ENCODE data around the gene TIMM10B.
A peak's percentile ranks its signal among the peaks of the same experiment; 100 is the strongest.

Gene TIMM10B, protein sequence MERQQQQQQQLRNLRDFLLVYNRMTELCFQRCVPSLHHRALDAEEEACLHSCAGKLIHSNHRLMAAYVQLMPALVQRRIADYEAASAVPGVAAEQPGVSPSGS

DNA sequence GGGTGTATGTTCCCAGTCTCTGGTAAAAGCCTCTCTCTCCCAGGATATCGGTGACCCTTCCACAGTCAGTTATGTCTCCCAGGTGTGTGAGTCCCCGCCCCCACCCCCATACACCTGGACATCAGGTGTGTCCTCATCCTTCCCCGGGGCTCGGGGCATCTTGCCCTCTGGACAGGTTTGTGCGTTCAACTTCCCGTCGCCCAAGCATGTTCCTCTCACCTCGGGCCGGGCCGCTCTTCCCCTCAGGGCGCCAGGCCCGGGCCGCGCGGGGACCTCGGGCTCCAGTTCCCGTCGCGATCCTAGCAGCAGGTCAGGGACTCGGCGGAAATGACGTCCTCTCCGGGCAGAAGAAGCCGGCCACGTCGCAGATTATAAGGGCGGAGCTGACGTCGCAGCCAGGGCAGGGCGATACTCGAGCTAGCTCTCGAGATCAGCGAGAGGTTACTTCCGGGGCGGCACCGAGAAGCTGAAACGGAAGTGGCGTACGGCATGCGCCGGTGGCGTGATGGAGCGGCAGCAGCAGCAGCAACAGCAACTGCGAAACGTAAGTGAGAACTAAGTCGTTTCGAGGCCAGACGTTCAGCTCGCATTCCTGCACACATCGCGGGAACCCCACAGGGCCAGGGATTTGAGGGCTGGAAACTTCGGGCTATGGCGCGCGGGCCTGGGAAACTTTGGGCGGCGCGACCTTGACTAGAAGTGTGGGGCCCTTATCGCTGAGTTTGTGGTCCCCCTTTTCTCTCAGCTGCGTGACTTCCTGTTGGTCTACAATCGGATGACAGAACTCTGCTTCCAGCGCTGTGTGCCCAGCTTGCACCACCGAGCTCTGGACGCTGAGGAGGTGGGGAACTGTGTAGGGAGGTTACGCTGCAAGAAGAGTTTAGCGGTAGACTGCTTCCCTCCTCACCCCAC, at the start of gene TIMM10B, which contains the start of gene ARFIP2:
Gene TIMM10B (plus strand): TSS at position 490 of the 912 bp plus-strand sequence. CDS start 16 bp downstream, at position 506.
Gene ARFIP2 (minus strand): TSS at position 320 of the 912 bp plus-strand sequence. CDS start 910 bp downstream, outside the sequence.
- peak; percentile 77 for FAIRE-seq
- DNase-seq (ENCODE audit: low spot score), result peak; percentile 90

DNA sequence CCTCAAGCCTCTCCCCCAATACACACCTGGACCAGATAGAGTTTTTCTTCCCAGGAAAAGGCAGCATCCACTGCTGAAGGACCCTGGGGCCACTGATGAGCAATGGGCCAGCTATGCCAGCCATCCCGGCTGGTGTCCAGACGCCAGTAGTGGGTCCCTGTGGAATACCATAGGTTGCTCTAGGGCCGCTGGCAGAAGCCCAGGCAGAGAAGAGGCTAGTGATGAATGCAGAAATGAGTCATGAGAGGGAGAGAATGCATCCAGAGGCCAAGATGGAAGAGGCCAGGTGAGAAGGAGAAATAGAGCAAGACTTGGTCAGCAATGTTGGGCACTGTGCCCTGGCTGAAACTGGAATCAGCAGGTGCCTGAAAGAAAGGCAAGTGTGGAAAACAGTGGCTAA, 49.4 kb upstream of the TIMM10B start:
- DNase-seq (ENCODE audit: low spot score), result peak; percentile 85

DNA sequence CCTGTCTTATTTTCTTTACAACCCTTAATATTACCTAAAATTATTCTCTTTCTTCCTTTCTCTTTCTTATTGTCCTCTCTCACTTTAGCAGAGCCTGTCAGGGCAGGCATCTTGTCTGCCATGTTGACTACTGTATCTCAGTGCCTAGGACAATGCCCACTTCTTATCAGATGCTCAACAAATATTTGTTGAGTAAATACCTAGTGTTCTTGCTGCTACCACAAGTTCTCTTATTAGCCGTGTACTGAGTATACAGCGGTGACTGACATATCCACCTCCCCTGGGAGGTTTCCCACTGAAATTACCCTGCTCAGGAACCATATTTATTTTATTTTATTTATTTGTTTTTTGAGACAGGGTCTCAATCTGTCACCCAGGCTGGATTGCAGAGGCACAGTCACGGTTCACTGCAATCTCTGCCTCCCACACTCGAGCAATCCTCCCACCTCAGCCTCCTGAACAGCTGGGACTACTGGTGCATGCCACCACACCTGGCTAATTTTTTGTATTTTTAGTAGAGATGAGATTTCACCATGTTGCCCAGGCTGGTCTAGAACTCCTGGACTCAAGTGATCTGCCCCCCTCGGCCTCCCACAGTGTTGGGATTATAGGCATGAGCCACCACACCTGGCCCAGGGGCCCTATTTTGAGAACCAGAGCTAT, 47.2 kb upstream of the TIMM10B start:
- FAIRE-seq (no peak), DNase-seq (ENCODE audit: low spot score) (no peak)

More for the DNA sequence above, 49.4 kb upstream of the TIMM10B start:
- peak; percentile 84 for FAIRE-seq

DNA sequence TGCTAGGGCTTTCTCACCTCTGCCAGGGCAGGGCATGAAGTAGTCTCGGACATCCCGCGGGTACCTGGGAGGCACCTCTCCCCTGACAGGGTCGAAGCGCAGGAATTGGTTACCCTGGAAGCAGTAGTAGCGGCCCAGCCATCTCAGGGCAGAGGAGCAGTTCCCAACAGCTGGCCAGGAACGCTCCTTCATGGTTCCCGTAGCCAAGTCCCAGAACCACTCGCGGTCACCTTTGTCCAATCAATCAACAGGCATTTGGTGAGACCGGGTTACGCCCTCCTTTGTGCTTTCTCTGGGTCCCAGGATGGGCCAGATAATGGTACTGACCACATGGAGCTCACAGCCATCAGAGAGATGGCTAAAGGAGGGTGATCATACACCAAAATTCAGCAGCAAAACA, 43.9 kb upstream of the TIMM10B start:
- DNase-seq (ENCODE audit: low spot score) (no peak), FAIRE-seq (no peak)

DNA sequence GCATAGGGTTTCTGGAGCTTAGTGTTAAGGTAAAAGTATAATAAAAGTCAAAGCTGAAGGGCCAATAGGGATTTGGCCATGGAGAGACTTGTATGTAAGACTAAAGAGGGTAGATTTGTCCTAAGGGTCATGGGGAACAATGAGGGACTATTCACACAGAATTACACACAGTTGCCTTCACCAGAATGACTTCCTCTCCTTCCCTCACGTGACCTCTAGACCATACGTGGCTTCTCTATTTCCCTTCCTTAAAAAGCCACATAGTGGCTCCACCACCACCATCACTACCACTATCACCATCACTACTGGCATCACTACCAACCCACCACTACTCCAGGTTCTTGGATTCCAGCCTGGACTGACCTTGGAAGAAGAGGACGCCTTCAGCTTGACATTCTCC, 43.3 kb upstream of the TIMM10B start:
- DNase-seq (ENCODE audit: low spot score), result no peak
- no peak for FAIRE-seq

DNA sequence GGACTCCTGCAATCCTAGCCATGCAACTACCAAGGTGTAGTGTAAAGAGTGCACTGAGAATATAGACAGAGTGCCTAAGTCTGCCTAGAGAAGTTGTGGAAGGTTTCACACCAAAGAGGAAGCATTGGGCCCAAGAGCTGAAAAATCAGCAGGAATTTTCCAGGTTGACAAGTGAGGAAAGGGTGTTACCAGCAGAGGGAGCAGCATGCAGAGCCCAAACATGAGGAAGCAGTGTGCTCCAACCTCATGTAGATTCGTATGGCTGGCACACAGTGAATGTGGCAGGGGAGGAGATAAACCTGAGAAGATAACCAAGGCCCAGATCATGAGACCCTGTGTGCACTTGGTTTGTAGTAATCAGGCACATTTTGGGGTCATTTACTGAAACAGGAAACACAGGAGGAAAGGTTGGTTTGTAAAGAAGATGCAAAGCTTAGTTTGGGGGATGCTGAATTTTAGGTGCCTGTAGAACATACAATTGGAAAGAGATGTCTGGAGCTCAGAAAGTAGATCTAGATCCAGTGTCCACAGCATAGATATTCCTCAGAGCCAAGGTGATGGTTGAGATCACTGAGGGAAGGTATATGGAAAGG, 42.2 kb upstream of the TIMM10B start:
- FAIRE-seq (no peak), DNase-seq (ENCODE audit: low spot score) (no peak)

DNA sequence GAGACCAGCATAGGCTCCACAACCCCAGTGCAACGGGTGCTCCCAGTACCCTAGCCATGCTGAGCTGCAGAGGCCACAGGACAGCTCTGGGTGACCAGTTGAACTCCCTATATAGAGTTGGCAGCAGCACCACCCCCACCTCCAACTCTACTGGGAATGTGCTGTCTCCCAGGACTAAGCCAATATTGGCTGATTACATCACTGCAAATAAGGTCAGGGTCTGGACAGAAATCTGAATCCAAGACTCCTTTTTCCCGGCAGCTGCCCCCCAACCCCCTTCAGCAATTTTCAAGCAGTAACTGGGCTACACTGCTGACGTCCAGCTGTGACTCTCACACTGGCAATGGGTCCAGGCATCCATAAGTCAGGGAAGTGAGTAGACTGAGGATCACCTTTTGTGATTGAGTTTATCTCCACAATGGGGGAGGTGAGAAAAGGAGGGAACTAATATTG, 40.4 kb upstream of the TIMM10B start, which contains the start of gene HPX:
Gene HPX (minus strand): TSS at position 82 of the 453 bp plus-strand sequence. CDS start 24 bp downstream, at position 58.
- DNase-seq (ENCODE audit: low spot score) (no peak), FAIRE-seq (no peak)

DNA sequence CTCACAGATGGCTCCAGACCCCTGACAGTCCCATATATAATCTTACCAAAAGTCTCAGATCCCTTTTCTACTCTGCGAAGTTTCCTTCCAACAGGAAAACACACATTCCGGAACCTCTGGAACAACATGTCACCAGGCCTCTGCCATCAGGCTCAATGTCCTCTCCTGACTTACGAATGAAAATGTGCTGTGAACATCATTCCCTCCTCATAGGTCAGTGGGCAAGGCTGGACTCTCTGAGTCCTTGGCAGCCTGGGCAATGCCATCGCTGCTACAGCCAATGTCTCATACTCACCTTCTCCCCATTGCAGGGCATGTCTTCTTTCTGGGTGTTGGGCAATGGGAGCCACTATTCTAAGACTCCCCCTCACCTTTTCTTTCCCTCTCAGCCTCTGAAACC, 38.9 kb upstream of the TIMM10B start:
- FAIRE-seq (no peak), DNase-seq (ENCODE audit: low spot score) (no peak)

DNA sequence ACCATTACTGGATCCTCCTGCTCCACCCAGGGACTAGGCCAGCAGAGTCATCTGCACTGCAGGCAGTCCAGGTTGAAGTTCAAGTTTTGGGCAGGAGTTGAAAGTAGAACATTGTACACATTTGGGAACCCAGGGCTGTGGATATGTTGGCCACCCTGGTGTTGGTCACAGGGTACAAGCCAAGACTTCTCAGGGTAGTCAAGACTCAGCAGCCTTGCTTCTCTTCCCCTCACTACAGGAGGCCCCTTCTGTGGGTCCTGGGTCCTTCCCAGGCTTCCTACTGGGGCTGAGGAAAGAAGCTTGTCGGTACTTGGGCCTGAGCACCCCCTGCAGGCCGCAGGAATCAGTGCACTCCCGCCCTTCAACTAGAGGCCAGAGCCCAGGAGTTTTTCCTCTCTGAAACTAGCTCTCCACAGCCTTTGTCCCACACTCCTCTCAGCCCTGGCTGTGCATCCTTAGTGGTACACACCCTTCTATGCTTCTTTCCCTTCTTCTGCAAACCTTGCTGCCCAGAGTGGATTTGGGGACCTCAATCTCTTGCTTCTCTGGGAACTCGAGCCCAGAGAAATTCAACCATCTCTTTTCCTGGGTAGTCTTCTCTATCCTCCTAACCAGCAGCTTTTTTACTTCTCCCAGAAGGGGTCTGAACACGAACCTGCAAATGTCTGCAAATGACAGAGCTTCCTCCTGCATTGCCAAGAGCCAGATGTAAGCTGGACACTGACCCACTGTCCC, 37.9 kb upstream of the TIMM10B start:
- FAIRE-seq, result no peak

DNA sequence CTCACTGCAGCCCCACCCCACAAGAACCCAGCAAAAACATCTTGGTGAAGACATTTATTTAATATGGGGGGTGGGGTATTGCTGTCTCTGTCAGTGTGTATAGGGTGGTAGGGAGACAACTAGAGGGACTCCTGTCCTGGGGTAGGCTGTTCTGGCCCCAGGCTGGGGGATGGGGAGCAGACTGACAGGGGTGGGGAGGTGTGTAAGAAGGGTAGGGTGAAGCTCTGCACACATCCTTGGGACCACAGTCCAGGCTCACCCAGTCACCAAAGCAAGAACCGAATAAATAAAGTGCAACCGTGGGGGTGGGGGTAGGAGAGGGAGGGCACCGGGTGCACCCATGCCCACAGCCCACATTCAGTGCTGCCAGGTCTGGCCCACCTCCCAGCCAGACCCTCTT, 32.7 kb upstream of the TIMM10B start:
- DNase-seq (ENCODE audit: low spot score) (no peak), FAIRE-seq (no peak)

More for the DNA sequence above, 37.9 kb upstream of the TIMM10B start:
- DNase-seq (ENCODE audit: low spot score), result peak; percentile 13

DNA sequence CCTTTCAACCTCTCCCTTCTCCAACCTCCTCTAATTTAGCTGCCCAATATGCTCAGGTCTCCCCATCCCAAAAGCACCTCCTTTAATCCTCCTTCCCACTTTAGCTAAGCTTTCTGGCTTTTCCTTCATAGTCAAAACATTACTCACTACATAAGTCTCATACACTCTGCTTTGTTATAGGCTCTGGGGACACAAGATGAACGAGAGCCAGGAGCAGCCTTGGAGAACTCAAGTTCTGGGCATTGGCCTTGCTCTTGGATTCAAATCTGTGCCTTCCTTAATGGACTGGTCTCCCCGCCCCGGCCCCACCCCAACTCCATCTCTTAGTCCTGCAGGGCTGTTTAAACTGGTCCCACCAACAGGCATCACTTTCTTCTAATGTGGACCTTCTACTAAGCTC, 29.1 kb upstream of the TIMM10B start:
- no peak for DNase-seq (ENCODE audit: low spot score)
- no peak for FAIRE-seq

DNA sequence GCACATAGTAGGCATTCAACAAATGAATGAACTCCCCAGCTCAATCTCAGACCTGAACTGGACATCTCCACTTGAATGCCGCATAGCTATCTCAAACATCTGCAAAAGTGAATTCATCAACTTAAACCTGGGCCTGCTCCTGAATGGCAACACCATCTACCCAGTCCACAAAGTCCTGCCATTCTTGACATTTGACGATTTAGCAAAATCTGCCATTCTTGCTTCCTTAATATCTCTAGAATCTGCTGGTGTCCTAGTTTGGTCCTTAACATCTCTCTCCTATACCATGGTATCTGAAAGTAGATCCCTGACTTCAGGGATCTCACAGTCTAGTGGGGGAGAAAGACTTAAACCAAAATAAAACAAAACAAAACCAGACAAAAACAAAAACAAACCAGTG, 28.1 kb upstream of the TIMM10B start:
- DNase-seq (ENCODE audit: low spot score) (no peak), FAIRE-seq (no peak)

DNA sequence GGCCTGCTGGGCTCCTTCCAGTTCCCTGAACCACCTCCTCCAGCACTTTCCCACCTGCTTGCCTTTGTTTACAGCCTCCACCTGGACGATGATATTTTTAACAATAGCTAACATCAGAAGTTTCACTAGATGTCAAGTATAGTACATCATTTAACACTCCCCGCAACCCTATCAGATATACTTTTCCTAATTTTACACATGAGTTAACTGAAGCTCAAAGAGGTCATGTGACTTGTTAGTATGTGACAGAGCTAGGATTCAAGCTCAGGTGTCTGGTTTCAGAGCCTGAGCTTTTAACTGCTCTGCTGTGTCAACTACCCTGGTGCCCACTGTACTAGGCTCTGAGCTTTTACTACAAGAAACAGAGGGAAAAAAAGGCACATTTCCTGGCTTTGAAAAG, 26.2 kb upstream of the TIMM10B start:
- DNase-seq (ENCODE audit: low spot score), result no peak
- FAIRE-seq, result no peak

DNA sequence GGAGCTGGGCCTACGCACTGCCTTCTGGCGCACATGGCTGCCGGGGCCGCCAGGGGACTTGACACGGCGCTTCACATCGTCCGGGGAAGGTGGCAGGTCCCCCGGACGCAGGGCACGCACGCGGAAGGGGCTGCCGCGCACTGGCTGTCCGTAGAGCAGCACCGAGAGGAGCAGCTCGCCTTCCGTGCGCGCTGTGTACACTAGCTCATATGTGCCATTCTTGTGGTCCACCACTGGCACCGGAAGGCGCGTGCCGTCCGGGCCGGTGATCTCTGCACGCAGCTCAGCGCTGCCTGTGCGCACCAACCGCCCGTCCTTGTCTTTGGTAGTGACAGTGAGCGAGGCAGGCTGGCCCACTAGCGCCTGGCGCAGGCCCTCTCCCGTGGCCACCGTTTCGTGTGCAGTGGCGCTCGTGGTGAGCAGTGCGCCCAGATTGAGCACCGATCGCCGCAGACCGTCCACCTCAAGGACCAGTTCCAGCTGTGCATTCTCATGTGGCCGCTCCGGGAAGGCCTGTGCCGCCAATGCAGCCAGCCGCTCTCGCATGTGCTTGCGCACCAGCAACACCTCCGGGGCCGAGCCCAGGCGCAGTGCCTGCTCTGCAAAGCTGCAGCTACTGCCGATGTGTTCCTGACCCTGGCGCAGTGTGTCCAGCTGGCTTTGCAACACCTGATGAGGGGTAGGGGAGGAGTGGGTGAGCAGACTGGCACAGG, 24.8 kb upstream of the TIMM10B start:
- no peak for DNase-seq (ENCODE audit: low spot score)
- no peak for FAIRE-seq

DNA sequence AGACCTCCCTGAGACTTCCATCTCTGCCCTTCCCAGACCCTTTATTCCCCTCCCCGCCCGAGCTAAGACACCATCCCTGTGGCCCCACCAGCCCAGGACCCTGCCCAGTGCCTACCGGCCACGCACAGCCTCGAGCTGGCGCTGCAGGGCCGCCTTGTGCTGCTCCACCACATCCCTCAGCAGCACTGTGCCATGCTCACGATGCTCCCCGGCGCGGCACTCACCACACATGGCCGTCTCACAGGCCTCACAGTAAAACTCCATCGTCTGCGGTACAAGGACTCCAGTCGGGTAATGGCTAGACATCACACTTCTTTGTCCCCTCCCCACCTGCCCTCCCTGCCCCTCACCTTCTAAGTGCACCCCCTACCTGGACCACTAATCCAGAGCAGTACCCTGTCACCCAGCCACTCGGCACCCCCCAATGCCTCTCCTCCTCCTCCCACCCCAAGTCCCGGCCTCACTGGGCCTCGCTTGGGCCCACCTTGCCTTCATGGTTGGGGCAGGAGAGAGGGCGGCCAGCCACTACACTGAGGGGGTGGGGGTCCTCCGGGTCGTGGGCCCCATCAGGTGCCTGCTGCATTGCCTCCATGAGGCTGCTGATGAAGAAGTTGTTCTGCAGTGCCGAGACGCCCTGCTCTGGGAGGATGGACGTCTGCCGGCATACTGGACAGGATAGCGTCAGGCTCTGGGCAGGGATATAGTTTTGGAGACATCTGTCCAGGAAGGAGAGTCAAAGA, 23.6 kb upstream of the TIMM10B start:
- no peak for FAIRE-seq

DNA sequence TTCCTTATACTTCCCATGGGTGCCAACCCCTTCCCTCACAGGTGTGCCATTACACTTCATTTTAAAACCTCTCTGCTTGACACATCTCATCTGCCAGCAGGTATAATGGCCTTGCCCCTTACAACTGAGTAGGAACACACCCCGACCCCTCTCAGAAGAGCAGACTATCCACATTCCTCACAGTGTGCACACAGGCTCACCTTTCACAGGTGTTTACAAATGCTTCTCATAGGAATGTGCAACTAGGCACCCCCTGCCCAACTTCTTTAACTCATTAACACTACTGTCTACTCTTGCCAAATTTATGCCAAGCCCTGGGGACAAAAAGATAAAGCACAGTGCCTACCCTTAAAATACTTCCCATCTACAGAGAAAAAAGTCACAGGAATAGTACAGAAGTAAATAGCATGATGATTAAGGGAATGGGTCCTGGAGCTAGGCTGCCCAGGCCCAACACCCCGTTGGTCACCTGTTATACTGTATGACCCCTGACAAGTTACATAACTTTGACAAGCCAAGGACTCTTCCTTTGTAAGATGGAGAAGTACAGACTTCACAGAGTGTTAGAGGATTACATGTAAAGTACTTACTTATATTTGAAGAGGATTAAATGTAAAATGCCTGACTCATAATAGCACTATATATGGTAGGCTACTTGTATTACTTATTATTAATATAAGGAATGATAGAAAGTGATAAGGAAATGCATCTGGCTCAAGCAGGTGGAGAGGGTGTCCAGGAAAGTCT, 22.8 kb upstream of the TIMM10B start:
- FAIRE-seq (no peak), DNase-seq (ENCODE audit: low spot score) (no peak)

More for the DNA sequence above, 23.6 kb upstream of the TIMM10B start:
- DNase-seq (ENCODE audit: low spot score), result no peak

DNA sequence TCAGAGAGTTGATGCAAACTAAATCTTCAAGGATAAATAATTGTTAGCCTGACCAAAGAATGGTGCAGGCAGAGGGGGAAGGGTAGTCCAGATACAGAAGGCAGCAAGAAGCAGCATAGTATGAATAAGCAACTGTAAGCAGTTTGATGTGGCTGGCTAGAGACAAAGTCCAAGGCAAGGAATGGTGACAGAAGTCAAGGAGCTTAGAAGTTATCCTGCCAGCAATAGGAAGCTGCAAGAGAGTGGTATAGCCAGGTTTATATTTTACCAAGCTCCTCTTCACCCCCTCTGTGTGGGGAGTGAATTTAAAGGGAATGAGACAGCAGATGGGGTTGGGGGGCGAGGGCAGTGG, 22.2 kb upstream of the TIMM10B start:
- DNase-seq (ENCODE audit: low spot score) (no peak), FAIRE-seq (no peak)

DNA sequence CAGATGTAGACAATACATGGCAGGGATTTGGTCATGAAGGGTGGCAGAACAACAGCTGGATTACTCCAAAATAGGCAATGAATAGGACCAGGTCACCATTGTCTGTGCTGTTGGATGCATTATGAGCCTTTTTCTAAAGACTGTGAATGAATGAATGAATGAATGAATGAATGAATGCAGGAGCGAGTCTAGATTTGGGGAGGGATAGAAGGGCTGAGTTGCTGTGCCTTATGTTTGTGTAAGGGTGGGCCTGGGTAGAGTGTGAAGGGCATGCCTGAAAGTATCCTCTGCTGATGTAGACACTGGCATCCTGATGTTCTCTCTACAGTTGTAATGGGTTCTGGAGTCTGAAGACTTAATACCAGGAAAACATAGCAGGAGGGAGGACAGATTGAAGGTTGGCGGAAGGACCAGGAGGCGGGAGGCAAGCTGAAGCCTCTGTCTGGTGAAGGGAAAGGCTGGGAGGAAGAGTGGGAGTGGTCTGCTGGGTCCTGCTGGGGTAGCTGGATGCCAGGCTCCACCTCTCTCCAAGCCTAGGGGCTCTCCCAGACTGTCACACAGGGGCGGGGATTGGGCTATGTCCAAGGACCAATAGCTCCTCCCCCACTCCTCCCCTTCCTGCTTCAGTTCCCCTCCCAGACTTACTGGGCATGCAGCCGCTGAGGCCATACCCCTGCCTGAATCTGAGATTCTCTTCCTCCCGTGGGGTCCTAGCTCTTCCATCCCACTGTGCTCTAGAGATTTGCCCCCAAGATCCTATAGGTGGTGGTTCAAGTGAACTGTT, 12.4 kb upstream of the TIMM10B start:
- FAIRE-seq, result no peak
- DNase-seq (ENCODE audit: low spot score), result no peak

Measured in RCC 7860 (cell line).